Activated naive CD8-positive, alpha-beta T cell treated with anti-CD3 and anti-CD28 coated beads, Interleukin-2, amount 50 U/mL, for 24 hours (primary cell): ENCODE data around the gene SH3RF3.

ENCODE experiments used
- ATAC-seq: fragments of 150-1000 bp; cut with Tn5 transposase; one replicate; pipeline ENCODE4 v1.10.0; 2021
- DNase-seq: peaks from one replicate; pipeline ENCODE4 v3.0.0; 2021
- H3K27ac Mint-ChIP-seq: one replicate; pipeline ENCODE4 v1.8.0; 2021; ENCODE audit warnings: mild to moderate bottlenecking, mixed read lengths
- H3K27me3 Mint-ChIP-seq: one replicate; pipeline ENCODE4 v1.8.0; 2021; ENCODE audit warnings: mixed read lengths
- H3K36me3 Mint-ChIP-seq: one replicate; pipeline ENCODE4 v1.8.0; 2021; ENCODE audit warnings: low read depth, mixed read lengths
- H3K4me1 Mint-ChIP-seq: one replicate; pipeline ENCODE4 v1.8.0; 2021; ENCODE audit warnings: mixed read lengths
- H3K4me3 Mint-ChIP-seq: one replicate; pipeline ENCODE4 v1.8.0; 2021; ENCODE audit warnings: mild to moderate bottlenecking, moderate library complexity, mixed read lengths
- H3K9me3 Mint-ChIP-seq: one replicate; pipeline ENCODE4 v1.8.0; 2021; ENCODE audit warnings: mixed read lengths

Gene SH3RF3

DNA sequence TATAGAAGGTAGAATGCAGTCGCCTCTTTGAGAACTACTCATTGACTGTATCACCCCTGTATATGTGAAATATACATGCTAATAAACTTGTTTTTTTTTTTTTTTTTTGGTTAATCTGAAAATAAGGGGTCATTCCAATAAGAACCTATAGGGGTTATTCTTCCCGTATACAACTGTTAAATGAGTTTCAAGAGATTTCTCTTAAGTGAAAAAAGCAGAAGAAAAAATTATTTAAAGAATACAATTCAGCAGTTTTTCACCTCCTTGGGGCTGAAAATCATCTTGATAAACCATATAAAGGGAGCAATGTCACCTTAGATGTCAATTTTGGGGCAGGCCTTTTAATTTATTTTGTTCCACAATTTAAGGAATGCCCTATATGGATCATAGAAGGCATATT lies 418.3 kb downstream of the SH3RF3 start:
- DNase-seq (no peak), ATAC-seq (no peak)
- H3K36me3 Mint-ChIP-seq: no peaks in the 10 kb centered on the region
- H3K4me3 Mint-ChIP-seq: no peak overlapping the region
- no peaks in the 10 kb centered on the region for H3K9me3 Mint-ChIP-seq
- H3K4me1 Mint-ChIP-seq: peaks cover 7% of the 10 kb centered on the region
- H3K27ac Mint-ChIP-seq: no peak overlapping the region
- peaks cover 6% of the 10 kb centered on the region for H3K27me3 Mint-ChIP-seq

DNA sequence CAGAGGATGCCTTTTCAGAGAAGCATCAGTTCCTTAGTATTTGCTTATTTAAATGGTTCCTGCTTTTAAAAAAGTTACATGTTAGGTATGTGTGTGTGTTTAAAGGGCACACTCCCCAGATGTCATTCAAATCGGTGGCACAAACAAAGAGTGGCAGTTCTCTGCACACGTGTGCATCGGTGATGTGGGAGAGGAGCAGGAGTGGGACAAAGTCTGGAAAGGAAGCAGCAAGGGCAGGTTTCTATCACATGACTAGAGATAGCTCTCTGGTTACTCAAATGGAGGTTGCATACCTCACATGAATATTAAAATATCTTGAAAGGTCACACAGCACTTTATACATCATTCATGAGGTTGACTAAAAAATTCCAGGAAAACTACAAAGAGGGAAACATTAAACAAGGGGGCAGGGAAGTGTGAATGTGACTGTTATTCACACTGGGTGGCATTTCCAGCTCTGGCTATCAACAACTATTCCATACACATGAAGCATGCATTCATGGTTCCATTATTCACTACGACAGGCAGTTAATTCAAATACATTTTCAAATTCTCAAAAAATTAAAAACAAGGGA lies 420.1 kb downstream of the SH3RF3 start:
- H3K4me3 Mint-ChIP-seq: no peak overlapping the region
- no peak for DNase-seq

More for the DNA sequence above, 420.1 kb downstream of the SH3RF3 start:
- peaks cover 7% of the 10 kb centered on the region for H3K4me1 Mint-ChIP-seq
- no peaks in the 10 kb centered on the region for H3K36me3 Mint-ChIP-seq
- no peaks in the 10 kb centered on the region for H3K9me3 Mint-ChIP-seq
- ATAC-seq: peak; percentile 49
- no peak overlapping the region for H3K27ac Mint-ChIP-seq
- peaks cover 8% of the 10 kb centered on the region for H3K27me3 Mint-ChIP-seq
